Measurements from ENCODE around the gene SP5.
"Not testable (repeated sequence)": the region's sequence is repeated elsewhere in the genome, so short reads cannot be mapped to it uniquely, and the experiment has no call there.

The SP5 gene

DNA sequence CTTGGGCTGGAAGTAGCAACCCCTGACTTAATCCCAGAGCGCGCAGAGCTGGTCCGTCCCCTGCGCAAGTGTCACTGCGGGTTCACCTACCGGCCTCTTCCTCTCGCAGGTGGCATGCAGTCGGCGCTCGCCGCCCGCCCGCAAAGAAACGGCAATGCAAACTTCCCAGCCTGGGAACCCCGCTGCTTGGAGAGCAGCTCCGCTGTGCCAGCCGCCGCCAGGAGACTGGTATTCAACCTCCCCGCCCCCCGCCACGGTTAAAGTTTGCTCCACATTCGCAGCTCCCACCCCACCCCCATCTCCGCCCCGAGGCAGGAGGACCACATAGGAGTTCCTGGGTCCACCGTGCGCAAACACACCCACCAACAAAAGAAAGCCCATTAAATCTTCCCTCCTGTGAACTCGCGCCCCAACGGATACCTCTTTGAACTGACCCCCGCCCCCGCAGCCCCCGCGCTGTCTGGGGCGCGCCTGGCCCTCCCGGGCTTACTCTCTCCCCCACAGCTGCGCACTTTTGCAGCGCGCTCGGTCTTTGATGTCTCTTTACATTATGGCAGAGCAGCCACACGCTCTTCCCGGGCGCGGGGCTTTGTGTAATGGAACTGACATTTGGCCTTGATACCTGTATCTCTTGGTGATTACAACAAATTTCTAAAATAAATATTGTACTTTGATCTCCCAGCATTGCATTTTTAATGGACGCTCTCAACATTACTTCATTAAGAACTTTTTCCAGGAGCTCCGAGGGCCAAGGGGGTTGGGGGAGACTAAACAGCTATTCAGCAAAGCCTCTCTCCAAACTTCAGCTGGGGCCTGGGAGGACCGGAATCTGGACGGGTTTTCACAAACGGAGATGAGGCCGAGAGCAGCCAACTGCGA, 3.1 kb upstream of the SP5 start:
- DNase-seq = no peak

DNA sequence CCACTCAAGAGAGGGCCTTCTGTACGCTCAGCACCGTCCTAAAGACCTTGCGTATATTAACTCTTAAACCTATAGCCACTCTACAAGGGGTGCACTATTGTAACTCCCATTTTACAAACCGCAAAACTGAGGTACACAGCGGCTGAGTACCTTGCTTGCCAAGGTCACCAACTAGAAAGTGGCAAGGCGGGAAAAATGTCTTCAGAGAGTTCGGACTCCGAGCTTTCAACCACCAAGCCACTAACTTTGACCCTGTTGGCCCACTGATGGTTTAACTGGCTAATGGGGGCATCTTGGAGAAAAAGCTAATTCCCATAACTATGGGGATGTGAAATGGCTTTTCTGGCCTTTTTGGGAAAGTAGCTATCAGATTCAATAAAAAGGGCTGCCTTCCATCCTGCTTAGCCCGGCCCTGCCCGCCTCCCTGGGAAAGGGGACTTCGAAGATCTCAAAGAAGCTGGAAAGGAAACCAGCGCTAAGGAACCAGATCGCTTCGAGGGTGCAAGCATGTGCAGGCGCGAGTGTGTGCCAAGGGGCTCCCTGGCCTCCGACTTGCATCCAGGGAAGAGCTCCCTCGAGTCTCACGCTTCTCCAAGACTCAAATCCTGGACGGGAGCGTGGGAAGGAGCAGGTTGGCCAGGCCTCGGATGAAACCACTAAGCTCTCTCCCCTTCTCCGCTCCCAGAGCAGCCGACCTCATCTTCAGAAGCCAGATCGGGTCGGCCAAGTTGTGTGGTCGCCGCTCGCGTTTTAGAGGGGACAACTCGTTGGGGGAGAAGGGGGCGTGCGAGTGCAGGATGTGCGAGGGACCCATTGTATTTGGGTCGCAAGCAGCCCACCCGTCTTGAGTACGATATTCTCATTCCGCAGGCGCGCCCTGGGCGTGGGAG, 2.2 kb upstream of the SP5 start:
- DNase-seq = no peak

DNA sequence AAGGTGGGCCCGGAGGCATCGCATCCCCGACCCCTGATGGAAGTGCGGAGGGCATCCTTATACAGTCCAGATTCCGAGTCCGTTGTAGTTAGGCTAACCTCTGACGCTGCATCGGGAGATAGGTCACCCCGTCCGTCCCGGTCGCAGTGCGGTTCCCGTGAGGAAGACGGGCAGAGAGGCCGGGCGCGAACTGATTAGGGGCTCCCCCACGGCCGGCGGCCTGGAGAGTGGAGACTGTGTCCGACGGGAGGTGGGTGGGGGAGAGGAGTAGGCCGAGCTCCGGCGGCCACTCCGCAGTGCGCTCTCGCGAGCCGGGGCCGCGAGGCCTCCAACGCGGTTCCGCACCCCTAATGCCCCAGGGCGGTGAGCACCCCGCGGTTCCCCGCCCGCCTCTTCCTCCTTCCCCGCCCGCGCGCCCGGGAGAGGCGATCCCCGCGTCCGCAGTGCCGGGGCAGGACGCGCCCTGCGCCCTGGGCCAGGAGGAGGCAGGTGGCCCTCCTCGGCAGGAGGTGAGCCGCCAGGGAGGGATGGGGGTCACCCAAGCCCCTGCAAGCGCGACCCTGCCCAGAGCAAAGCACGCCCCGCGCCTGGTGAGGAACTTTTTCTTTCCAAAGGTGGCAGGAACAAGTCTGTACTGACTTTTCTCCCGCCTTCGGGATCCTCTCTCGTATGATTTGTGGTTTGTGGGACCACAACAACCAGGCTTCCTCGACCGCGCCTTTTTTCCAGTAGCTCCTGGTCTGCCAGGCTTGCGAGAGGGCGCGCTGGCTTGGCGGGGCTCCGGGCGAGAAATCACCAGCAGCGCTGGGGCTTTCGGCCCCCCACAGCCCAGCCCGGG, 1.4 kb upstream of the SP5 start:
- DNase-seq = no peak

DNA sequence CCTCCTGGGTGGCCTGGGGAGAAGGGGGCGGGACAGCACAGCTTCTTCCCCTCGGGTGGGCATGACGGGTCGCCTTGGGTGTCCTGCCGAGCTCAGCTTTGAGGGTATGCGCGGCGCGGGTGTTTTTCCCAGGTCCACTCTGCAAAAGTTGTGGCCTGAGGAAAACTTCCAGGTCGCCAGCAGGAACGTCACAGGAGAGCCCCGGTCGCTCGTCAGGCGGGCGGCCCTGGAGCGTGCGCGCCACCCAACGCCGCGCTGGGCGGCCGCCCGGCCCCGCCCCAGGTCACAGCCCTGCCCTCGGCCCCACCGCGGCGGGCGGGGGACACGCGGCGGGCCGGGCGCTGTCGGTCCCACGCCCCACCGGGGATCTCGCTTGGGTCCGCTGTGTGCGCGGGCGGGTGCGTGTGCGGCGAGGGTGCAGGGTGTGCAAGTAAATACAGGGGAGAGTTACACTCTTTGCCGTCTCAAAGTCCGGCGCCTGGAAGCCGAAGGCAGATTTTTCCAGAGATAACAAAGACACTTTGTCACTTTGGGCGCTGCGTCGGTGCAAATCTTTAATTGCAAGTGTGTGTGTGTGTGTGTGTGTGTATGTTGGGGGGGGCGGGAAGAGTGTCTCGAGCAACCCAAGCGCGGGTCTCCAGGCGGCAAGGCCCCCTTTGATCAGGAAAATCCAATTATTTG, 616 bp upstream of the SP5 start:
- DNase-seq = no peak

DNA sequence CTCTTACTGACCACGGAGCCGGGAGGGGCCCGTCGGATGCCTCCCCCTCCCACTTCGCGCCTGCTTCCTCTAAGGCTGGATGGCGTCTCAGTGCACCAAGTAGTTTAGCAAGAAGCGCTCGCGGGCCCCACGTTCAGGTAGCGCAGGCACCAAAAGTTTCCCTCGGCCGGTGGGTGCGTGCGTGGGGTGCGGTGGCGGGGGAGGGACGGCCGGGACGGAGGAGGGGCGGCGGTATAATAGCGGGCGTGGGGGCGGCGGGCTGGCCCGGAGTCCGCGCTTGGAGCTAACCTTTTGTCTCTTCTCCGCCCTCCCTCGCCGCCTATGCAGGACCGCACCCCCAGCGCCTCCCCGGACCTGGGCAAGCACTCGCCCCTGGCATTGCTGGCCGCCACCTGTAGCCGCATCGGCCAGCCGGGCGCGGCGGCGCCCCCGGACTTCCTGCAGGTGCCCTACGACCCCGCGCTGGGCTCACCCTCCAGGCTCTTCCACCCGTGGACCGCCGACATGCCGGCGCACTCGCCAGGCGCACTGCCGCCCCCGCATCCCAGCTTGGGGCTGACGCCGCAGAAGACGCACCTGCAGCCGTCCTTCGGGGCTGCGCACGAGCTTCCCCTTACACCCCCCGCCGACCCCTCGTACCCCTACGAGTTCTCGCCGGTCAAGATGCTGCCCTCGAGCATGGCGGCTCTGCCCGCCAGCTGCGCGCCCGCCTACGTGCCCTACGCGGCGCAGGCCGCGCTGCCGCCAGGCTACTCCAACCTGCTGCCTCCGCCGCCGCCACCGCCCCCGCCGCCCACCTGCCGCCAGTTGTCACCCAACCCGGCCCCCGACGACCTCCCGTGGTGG, 1.0 kb downstream of the SP5 start:
- DNase-seq = no peak

DNA sequence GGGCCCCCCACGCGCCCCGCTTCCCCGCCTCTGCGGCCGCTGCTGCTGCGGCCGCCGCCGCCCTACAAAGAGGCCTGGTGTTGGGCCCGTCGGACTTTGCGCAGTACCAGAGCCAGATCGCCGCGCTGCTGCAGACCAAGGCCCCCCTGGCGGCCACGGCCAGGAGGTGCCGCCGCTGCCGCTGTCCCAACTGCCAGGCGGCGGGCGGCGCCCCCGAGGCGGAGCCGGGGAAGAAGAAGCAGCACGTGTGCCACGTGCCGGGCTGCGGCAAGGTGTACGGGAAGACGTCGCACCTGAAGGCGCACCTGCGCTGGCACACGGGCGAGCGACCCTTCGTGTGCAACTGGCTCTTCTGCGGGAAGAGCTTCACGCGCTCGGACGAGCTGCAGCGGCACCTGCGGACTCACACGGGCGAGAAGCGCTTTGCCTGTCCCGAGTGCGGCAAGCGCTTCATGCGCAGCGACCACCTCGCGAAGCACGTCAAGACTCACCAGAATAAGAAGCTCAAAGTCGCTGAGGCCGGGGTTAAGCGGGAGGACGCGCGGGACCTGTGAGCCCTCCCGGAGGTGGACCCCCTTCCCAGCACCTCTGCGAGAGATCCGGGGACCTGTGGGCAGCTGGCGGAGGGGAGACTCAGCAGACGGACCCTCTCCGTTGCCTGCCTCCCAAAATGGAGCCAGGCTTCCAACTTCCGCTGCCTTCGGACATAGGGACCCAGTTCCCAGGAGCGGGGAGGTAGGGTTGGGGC, 1.9 kb downstream of the SP5 start:
- peak in 1 of 2 donors; percentile 30 for DNase-seq

DNA sequence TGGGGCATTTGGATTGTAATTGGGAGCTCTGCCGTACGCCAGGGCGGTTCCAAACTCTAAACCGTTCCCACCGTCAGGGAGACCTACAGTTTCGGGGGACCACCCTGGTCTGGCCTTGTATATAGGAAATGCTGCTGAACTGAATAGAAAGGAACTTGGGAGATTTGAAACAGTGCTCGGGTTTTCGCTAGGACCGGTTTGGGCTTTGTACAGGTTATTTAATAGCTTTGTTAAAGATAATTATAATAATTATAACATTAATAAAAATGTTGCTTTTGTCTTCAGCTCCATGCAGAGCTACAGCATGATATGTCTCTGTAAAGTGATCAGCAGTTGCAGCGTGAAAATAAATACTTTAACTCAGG, 2.4 kb downstream of the SP5 start:
- DNase-seq = no peak

DNA sequence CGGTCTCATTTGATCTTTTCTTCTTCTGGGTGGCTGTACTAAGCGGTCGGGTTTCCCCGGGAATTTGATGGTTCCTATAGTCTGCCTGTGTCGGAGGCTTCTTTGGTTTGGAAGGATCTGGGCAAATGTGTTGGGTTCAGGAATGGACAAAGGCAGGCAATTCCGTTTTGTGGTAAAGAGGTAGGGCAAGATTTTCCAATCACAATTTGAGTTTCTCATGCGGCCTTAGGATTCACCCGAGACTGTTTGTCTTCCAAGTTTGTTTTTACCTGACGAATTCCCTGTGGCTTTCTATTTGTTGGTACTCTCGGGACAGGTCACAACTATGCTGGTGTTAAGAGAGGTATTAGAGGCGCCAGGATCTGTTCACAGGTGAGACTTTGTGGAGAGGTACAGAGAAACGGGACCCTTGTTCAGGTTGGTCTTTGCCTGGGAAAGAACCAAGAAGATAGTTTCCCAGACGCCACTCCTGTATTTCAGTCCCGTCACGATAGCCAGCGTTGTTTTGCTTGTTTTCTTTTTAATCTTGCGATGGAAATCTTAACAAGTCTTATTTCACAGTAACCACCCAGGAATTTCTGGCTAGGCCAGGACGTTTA, 3.0 kb downstream of the SP5 start:
- DNase-seq = no peak

DNA sequence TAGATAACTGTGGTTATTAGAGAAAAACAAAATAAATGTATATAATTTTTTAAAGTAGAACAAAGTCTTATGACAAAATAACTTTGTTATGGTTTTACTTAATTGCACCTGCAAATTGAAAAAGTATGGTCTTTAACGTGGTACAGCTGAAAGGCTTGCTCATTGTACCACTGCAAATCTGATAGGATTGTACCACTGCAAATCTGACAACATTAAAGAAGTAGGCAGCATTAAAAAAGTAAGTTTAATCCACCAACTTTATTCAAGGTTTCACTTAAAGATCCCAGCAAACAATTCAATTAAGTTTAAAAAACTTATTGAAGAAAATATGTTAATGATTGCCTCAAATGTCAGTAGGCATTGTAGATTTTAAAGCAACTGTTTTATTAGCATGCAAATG, 4.7 kb downstream of the SP5 start:
- no peak for DNase-seq

DNA sequence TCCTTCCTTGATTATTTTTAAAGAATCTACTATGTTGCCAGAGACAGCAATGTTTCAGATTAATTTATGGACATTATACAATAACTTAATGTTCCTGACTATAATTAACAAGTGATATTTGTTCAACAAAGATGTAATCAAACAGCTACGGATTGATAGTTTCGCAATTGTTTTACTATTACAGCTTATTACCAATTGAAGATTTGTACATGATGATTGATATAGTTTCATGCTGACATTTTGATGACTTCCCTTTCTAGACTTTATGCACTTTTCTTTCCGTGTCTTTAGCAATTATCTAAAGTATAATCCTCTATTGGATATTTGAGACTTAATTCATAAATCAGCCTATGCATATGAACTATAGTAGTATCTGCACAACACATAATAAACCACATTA, 6.5 kb downstream of the SP5 start:
- no peak for DNase-seq

DNA sequence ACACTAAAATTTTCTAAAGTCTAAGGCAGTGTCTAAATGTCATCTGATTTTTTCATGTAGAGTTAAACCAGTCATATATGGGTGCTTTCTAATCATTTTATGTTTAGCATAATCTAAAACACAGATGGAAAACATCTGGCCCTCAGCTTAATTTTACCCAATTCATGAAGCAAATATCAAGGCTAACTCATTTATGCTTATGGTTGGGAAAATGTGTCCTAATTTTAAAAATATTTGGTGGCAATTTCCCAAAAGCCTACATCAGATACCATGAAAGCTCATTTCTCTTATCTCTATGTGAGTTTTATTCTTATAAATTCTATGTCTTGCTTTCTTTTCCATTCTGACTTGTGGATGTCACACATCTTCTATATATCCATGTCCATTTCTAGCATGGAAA, 7.2 kb downstream of the SP5 start:
- no peak for DNase-seq

DNA sequence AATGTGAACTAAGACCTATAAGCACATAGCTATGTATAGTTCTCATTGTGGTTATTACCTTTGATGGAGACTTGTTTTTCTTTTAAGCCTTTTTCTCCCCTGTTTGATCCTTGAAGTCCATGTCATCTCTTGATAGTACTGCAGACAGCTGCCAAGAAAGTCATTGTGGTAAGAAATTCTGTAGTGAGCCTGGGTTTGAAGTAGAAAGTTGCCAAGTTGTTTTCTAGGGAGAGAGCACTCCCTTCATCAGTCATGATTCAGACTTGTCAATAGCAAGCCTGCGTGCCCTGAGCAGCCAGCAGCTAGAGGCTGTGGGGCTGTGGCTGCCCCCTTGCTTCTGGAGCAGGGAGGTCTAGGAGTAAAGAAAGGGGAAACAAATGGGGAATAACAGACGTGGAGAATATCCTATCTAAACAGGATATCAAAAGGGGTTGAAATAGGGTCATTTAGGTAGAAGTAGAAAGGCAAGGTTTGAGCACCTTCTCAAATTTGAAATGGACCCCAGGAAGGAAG, 8.4 kb downstream of the SP5 start:
- no peak for DNase-seq

DNA sequence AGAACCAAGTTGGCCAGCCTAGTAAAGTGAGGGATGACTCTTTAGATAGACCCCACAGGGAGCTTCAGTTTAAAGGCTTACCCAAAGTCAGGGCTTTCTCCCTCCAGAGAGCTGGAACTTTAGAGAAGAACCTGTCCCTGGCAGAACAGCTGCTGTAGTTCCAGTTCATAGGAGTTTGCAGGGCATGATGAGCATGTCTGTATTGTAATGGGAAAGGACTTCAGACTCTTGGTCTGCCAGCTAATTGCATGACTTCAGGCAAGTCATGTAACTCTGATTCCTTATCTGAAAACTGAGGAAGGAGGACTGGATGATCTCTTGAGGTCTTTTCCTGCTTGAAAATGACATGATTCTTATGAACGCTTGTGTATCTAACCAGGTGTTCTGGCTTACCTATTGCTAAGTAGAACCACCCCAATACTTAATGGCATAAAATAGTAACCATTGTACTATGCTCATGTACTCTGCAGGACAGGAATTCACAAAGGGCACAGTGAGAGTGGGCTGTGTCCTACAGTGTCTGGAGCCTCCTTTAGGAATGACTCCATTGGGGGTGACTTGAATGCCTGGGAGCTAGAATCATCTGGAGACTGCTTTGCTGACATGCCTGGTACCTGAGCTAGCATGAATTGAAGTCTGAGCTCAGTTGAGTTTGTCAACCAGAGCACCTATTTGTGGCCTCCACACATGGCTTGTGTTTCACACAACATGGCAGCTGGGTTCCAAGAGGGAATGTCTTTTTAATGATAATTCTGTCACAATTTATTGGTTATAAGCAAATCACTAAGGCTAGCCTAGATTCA, 18.9 kb downstream of the SP5 start:
- no peak for DNase-seq

DNA sequence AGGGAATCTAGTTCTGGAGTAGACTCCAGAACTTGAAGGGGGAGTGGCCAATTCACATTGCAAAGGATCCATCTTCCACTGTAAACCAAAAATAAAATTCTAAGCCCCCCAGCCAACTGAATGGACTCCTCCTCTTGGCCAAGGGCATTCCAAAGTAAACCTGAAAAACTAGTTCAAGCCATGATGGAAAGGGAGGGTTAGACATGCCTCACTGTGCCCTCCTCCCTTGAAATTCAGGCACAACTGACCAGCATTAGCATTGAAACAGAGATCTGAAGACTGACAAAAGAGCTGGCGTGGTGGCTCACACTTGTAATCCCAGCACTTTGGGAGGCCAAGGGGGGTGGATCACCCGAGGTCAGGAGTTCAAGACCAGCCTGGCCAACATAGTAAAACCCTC, 19.5 kb downstream of the SP5 start:
- not testable (repeated sequence) for DNase-seq

DNA sequence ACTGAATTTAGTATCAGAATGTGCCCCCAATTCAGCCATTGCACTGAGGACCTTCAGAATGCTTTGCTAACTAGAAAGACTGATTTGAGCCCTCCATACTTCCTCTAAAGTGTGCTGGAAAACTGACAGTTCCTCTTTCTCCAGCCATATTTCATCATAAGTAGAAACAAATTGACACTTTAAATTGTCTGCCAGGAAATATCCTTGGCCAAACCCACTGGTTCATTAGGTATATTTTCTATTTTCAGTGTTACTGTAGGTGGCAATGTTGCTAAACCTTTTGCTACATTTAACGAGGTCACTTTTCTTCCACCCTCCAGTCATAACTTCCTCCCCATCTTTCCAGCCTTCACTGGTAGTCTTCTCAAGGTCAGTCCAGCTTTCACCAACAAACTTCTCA, 21.5 kb downstream of the SP5 start:
- DNase-seq = no peak

DNA sequence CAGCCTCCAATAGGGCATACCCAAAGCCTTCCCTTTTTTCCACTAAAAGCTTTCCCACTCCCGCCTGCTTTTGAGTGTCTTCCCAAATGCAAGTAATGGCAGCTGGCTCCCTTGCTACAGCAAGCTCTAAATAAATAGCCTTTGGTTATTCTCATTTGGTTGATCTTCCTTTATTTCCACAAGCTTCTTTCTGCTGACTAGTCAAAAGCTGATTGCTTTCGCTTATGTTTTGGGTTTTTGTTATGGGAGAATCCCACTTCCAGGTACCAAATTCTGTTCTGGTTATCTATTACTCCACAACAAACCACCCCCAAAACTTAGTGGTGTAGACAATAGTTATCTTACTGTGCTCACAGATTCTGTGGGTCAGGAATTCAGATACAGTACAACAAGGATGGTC, 22.3 kb downstream of the SP5 start:
- DNase-seq = no peak

DNA sequence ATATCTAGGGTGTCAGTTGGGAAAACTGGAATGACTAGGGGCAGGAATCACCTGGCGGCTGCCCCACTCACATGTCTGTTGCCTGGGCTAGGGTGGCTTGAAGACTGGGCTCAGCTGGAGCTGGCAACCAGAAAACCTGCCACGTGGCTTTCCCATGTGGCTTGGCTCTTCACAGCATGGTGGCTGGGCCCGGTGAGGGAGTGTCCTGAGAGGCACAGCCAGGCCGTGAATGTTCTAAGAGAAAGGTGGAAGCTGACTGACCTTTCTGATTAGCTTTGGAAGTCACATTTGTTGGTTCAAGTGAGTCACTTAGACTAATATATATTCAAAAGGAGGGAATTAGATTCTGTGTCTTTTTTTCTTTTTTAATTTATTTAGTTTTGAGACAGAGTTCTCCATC, 22.7 kb downstream of the SP5 start:
- DNase-seq = no peak

DNA sequence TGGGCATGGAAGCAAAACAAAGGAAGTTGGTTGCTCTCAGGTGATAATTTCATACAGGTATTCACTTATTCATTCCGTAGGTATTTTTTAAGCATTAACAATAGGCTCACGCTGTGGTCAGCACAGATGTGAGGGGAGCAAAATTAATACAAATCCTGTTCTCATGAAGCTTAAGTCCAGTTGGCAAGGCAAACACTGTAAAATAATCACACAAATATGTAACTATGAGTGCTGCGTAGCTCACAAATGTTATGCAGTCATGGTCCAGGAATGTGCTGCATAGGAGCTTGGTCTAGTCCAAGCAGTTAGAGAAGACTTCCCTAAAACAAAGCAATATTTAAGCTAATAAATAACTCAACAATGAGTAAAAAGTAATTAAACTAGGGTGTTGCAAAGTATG, 23.9 kb downstream of the SP5 start:
- no peak for DNase-seq

DNA sequence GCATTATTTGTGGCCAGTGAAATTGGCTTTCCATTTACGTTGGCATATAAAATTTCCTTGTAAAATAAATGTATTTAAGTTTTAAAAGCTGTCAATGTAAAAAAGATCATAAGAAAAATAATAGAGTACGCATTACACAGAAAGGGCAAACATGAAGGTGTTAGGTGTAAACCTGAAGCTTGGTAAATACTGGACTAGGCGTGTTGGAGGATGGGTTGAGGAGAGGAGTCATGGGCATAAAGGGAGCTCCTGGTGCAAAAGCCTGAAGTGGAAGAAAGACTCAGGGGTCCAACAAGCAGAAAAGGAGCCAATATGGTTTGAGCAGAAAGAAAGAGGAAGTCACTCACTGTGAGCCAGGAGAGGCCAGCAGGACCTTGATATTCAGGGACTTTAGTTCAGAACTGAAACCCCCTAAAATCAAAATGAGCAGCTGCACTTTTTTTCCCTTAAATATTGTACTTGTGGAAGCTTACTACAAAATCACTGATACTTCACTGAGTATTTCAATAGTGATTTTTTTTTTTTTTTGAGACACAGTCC, 24.4 kb downstream of the SP5 start:
- DNase-seq = no peak

All from CD4-positive, alpha-beta T cell treated with Interleukin-1 beta for 1 hour (primary cell).